Right lobe of liver (tissue), 4 donors: Measurements from ENCODE around the gene PIK3C2B.

Experiments
- POLR2A ChIP-seq: fragments of 450-650 bp; IDR thresholded peaks from one replicate; pipeline ENCODE4 v1.6.1; 2017; ENCODE audit warnings: antibody characterized with exemption, mild to moderate bottlenecking
- TF ChIP-seq, protein P1 (sequence below), 4 donors: fragments of 200-600 bp in 3 of 4; fragments of 450-650 bp in 1 of 4; IDR thresholded peaks; one replicate each; pipeline versions ENCODE4 v1.5.1 to v1.8.0; 2016 to 2022; ENCODE audit warnings: antibody characterized with exemption in 4 of 4, mild to moderate bottlenecking in 2 of 4
- donor health status: DM: no; HTN: no; CAD: no.
- donor health status: DM: no; HTN: no; CAD: no.
- donor health status: DM: no; HTN: yes; CAD: no.

DNA sequence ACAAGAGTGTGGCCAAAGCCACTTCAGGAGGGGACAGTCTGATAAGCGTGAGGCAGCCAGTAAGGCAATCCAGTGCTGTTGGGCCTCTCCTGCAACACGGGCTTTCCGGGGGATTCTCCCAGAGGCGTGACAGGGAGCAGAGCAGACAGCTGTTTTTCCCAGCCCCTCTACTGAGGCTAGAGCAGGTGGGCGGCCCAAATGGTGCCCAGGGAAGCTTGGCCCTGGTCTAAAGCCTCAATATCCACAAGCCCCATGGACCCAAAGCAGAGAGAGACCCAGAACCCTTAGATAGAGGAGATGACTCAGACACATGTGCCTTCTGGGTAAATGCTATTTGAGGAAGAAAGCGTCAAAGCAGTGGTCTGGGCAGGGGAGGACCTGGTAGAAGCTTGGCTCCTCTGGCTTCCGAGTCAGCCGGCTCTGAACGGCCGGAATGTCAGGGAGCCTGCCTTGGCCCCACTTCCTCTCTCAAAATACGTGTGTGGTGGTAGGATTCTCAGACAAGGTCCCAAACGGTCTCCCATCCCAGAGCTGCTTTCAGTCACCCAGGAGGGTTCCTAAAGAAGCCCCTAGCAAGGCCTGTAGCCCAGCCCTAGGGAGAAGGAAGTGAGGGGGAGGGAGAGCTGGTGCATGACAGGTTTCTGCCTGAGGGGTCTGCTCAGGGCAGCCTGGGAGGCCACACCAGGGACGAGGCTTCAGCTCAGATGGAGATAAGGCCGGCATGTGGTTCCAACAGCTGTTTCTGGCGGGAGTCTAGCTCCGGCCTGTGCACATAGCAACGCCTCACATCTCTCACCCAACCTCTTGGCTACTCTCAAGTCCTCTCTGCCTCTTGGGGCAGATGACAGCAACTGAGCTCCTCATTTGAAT lies 28.8 kb downstream of the PIK3C2B start:
- TF ChIP-seq, protein P1, sequence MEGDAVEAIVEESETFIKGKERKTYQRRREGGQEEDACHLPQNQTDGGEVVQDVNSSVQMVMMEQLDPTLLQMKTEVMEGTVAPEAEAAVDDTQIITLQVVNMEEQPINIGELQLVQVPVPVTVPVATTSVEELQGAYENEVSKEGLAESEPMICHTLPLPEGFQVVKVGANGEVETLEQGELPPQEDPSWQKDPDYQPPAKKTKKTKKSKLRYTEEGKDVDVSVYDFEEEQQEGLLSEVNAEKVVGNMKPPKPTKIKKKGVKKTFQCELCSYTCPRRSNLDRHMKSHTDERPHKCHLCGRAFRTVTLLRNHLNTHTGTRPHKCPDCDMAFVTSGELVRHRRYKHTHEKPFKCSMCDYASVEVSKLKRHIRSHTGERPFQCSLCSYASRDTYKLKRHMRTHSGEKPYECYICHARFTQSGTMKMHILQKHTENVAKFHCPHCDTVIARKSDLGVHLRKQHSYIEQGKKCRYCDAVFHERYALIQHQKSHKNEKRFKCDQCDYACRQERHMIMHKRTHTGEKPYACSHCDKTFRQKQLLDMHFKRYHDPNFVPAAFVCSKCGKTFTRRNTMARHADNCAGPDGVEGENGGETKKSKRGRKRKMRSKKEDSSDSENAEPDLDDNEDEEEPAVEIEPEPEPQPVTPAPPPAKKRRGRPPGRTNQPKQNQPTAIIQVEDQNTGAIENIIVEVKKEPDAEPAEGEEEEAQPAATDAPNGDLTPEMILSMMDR (IDR thresholded peaks at IDR 0.05) = no peak
- no peak for TF ChIP-seq POLR2A
